HG02973 (cell line): Measurements from ENCODE around the gene YPEL3.
"Not testable (repeated sequence)": the region's sequence is repeated elsewhere in the genome, so short reads cannot be mapped to it uniquely, and the experiment has no call there.

ENCODE experiments used
- ATAC-seq: cut with Tn5 transposase; IDR thresholded peaks from one replicate; pipeline ENCODE4 v1.9.1; 2021; ENCODE audit warnings: moderate library complexity; ENCODE audit not compliant: unreplicated experiment

The YPEL3 gene

DNA sequence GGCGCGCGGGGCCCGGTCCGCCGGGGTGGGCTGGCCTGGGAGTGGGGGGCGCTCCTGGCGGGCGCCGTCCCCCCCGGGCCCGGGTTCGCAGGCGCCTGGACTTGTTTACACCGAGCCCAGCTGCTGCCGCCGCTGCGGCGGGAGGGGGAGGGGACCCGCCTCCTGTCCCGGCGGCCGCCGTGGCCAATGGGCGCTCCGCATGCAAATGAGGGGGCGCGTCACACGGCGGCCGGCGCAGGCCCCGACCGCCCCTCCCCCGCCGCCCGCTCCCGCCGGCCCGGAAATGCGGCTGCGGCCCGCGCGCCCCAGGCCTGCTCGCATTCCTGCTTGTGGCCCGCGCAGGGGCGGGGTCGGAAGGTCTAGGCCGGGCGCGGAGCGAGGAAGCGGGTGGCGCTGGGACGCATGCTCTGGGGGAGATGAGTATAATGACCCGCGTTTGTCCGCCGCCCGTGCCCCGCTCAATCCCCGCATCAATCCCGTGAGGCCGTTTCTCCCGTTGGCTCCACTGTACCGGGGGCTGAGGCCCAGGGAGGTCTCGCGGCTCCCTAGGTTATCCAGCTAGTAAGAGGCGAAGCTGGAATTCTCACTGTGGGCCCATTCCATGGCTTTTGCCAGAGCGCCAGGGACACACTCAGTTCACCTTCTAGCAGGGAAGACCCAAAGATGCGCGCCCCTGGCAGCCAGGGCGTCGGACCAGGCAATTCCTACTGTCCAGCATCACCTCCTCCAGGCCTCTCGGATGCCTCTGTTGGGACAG is at the start of gene YPEL3:
Gene YPEL3, minus strand, starts transcription at position 109 of the 757 bp plus-strand sequence. CDS start 731 bp downstream, outside the sequence.
- ATAC-seq = peak; percentile 40

DNA sequence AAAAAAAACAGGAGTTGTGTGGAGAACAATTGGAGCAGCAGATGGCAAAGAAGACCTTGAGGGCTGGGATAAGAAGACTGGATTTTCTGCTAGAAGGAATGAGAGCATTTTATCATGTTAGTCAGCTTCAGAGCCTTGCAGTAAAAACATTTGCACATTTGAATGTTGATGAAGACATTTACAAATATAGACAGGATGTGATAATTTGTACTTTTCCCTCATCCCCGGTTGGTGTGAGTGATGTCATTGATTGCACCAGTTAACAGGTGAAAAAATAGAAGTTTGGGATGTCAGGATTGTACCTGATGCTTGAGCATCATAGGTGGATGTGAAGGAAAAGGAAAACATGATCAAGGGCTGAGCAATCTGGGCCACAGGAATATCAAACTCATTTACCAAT is 49.6 kb upstream of the YPEL3 start:
- ATAC-seq = no peak

DNA sequence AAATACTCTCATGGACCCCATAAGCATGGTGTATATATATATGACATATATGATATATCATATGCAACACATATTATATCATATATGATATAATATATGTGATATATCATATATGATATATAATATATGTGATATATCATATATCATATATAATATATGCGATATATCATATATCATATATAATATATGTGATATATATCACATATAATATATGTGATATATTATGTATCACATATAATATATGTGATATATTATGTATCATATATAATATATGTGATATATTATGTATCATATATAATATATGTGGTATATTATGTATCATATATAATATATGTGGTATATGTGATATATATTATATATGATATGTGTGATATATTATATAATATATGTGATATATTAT is 48.9 kb upstream of the YPEL3 start:
- no peak for ATAC-seq

DNA sequence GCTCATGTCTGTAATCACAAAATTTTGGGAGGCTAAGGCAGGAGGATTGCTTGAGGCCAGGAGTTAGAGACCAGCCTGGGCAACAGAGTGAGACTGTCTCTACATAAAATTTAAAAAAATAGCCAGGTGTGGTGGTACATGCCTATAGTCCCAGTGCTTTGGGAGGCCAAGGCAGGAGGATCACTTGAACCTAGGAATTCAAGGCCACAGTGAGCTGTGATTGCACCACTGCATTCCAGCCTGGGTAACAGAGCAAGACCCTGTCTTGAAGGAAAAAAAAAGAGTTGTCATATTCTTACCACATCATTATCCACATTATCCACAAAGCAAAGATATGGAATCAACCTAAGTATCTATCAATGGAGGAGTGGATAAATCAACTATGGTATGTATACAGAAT is 48.0 kb upstream of the YPEL3 start:
- ATAC-seq = no peak

DNA sequence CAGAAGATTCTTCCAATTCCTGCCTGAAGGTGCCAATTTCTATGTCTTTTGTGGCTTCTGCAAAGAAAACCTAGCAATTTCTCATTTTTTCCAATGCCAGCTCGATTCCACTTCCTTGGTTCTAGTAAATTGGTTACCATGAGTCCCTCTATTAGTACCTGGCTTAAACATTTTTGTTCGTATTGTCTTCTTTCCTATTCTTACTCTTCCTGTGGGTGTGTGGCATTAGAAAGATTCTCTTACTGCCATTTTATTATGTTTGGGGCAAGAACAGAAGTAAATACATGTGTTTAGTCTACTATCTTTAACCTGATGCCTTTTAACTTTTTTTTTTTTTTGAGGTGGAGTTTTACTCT is 47.3 kb upstream of the YPEL3 start:
- ATAC-seq = no peak

- no peak for ATAC-seq
Measured at GRCh38 chr16:30142672-30143346, 46.8 kb upstream of the YPEL3 start.

DNA sequence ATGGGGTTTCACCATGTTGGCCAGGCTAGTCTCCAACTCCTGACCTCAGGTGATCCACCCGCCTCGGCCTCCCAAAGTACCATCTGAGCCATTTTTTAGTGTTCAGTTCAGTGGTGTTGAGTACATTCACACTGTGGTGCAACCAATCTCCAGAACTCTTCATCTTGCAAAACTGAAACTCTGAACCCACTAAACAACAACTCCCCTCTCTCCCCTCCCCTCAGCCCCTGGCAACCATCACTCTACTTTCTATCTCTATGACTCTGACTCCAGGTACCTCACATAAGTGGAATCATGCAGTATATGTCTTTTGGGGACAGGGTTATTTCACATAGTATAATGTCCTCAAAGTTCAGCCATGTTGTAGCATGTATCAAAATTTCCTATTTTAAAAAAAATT is 45.7 kb upstream of the YPEL3 start:
- no peak for ATAC-seq

DNA sequence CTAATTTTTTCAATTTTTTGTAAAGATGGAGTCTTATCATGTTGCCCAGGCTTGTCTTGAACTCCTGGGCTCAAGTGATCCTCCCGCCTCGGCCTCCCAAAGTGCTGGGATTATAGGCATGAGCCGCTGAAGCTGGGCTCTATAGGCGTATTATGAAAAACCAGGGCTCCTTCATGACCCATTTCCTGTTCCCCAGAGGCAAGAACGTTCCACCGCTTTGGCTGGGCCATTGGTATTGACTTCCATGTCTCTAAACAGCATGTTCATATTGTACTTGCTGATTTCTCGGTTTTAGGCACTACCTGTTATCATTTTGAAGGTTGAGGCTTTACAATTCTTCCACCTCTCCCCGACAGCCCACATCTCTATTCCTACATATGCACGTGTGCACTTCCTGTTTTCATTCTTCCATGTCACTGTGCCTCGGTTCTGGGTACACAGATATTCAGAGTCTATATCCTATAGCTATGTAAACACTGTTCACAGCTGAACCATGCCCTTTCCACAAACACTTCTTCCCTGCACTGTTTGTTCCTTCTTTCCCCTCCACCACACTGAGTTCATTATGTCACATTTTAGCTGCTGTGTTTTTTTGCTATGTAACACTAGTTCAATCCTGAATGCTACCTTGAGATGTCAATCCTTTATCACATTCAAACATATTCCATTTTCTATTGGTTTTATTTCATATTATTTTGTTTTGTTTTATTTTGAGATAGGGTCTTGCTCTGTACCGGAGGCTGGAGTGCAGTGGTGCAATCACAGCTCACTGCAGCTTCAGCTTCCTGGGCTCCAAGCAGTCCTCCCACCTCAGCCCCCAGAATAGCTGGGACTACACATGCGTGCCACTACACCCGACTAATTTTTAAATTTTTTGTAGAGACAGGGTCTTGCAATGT is 43.8 kb upstream of the YPEL3 start:
- no peak for ATAC-seq

DNA sequence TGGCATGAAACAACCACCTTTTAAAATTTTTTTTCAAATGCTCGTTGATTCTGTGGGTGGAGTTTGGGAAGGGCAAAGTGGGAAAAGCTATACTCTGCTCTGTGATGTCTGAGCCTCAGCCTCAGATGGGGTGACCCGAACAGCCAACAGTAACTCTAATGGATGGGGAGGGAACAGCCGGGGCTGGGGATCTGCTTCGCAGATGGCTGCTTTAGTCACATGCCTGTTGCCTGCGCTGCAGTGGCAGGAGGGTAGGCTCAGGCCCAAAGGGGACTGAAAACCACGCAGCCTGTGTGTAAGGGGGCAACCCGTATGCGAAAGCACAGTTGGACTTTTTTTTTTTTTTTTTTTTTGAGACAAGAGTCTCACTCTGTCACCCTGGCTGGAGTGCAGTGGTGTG is 41.9 kb upstream of the YPEL3 start:
- ATAC-seq = no peak

DNA sequence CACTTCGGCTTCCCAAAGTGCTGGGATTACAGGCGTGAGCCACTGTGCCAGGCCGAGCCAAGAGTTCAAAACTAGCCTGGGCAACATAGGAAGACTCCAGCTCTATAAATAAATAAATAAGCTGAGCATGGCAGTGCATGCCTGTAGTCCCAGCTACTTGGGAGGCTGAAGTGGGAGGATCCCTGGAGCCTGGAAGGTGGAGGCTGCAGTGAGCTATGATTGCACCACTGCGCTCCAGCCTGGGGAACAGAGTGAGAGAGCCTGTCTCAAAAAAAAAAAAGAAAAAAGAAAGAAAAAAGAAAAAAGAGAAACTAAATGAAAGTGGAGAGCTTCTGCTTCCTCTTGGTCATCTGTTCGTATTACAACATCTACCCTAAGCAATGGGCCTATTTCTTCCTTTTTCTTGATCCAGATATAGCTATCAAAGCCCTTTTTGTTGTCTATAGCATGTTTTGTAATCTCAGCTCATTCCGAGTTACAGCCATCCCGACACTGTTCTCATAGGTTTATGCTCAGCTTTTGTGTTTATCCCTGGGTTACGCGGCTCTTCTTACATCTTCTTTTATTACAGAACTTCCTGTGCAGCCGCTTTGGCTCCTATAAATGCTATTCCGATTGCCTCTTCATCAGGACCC is 41.1 kb upstream of the YPEL3 start:
- no peak for ATAC-seq

GRCh38 chr16:30132591-30132990 is 36.6 kb upstream of the YPEL3 start:
- ATAC-seq = no peak

- no peak for ATAC-seq
Measured at GRCh38 chr16:30131869-30132475, 36.0 kb upstream of the YPEL3 start.

DNA sequence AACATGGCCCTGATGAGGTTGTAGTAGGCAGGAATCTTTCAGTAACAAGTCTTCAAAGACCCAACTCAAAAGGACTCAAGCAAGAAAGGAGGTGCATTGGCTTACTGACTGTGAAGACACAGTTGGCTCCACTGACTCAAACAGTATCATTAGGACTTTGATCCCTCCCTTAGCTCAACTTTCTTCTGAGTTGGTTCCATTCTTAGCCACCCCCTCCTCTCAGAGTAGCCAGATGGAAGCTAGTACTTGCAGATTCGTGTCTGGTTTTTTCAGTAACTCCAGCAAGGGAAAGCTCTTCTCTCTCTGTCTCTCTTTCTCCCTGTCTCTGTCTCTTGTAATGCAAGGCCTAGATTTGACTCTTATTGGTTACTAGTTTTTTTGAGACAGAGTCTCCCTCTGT is 32.0 kb upstream of the YPEL3 start:
- no peak for ATAC-seq

GRCh38 chr16:30125690-30126089 is 29.7 kb upstream of the YPEL3 start:
- not testable (repeated sequence) for ATAC-seq

GRCh38 chr16:30124985-30125379 is 29.0 kb upstream of the YPEL3 start:
- no peak for ATAC-seq

DNA sequence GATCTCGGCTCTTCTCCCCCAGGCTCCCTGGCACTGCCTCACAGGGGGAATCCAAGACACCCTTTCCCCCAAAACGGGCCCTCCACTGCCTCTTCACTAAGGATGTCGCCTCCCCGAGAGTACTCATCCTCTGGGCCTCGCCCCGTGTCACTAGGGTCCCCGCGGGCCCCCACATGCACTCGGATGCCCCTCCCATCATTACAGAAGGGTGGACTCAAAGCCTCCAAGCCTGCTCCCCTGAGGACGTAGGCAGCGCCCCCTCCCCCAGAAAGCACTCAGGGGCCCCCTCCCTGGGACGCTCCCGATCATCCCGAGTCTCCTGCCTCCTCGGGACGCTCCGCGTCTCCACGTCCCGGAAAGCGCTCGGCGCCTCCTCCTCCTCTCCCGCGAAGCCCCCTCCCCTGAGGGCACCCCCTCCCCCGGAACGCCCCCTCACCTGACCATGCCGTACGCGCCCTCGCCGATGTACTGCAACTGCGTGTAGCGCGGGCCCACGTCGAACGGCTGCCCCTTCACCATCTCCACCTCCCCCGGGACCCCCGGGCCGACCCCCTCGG is 26.7 kb upstream of the YPEL3 start:
- ATAC-seq = no peak

GRCh38 chr16:30121741-30122571 is 25.9 kb upstream of the YPEL3 start:
- no peak for ATAC-seq

- no peak for ATAC-seq
Measured at GRCh38 chr16:30120340-30121105, 24.5 kb upstream of the YPEL3 start.

GRCh38 chr16:30119428-30119827 is 23.4 kb upstream of the YPEL3 start:
- ATAC-seq = no peak
